Smooth muscle cell (in vitro differentiated cells): Measurements from ENCODE around the gene ZNF800. TPM values are rescaled to one million over a fixed set of nuclear protein-coding genes. Genes with fewer than 3 reads are reported as not detected.

Experiments
- DNase-seq: peaks from one replicate; lab custom pipeline; 2025; ENCODE audit not compliant: unreplicated experiment; lab: John Stamatoyannopoulos, UW
- H2AFZ ChIP-seq: fragments of 200-600 bp; sonication (generic); 2 replicates; pipeline ENCODE4 v1.6.0; 2016; ENCODE audit warnings: antibody characterized with exemption, low read depth, mild to moderate bottlenecking
- H3F3A ChIP-seq: fragments of 200-600 bp; sonication (generic); 2 replicates; pipeline ENCODE4 v1.6.0; 2017; ENCODE audit warnings: antibody characterized with exemption, low read depth
- H3K27ac ChIP-seq: fragments of 200-600 bp; sonication (generic); 2 replicates; pipeline ENCODE4 v1.5.1; 2016; ENCODE audit warnings: low read depth, mild to moderate bottlenecking
- H3K27me3 ChIP-seq: fragments of 200-600 bp; sonication (generic); 2 replicates; pipeline ENCODE4 v1.6.1; 2016; ENCODE audit warnings: low read depth, mild to moderate bottlenecking
- H3K36me3 ChIP-seq: fragments of 200-600 bp; sonication (generic); 2 replicates; pipeline ENCODE4 v1.5.1; 2016; ENCODE audit warnings: low read depth
- H3K4me1 ChIP-seq: fragments of 200-600 bp; sonication (generic); 2 replicates; pipeline ENCODE4 v1.5.1; 2016; ENCODE audit warnings: low read depth
- H3K4me2 ChIP-seq: fragments of 200-600 bp; sonication (generic); 2 replicates; pipeline ENCODE4 v1.6.0; 2016; ENCODE audit warnings: mild to moderate bottlenecking
- H3K4me3 ChIP-seq: fragments of 200-600 bp; sonication (generic); 2 replicates; pipeline ENCODE4 v1.5.1; 2016; ENCODE audit warnings: mild to moderate bottlenecking
- H3K79me2 ChIP-seq: fragments of 200-600 bp; sonication (generic); 2 replicates; pipeline ENCODE4 v1.6.0; 2016; ENCODE audit warnings: low read depth, mild to moderate bottlenecking
- H3K9ac ChIP-seq: fragments of 200-600 bp; sonication (generic); 2 replicates; pipeline ENCODE4 v1.6.0; 2016; ENCODE audit warnings: low read depth
- H3K9me3 ChIP-seq: fragments of 200-600 bp; sonication (generic); replicated peaks from 2 replicates; pipeline ENCODE4 v1.5.1; 2016; ENCODE audit warnings: low read depth
- H4K20me1 ChIP-seq: fragments of 200-600 bp; sonication (generic); 2 replicates; pipeline ENCODE4 v1.6.0; 2016; ENCODE audit warnings: low read depth
- CTCF ChIP-seq: fragments of 200-600 bp; sonication (generic); IDR thresholded peaks from 2 replicates; pipeline ENCODE4 v1.5.1; 2017; ENCODE audit warnings: borderline replicate concordance, mild to moderate bottlenecking, antibody characterized with exemption; ENCODE audit not compliant: insufficient read depth, poor library complexity, severe bottlenecking
- WGBS: methylation state at CpG from one replicate; pipeline ENCODE4 v1.1.7; 2016; ENCODE audit warnings: low lambda C conversion rate; 5-methylcytosine and 5-hydroxymethylcytosine counted together
- polyA plus RNA-seq: library from polyadenylated mRNA; unstranded; fragments of >200 nt; fragmentation: Nextera tagmentation; extraction: Ambion mirVana; gene quantifications from 2 replicates; pipeline ENCODE4 v1.2.1, GENCODE V29; 2016
- total RNA-seq: library from RNA; depleted of rRNA; stranded (reverse); fragments of >200 nt; gene quantifications from 2 replicates; pipeline ENCODE4 v1.2.3, GENCODE V29; 2014

The ZNF800 gene
- total and polyA plus RNA-seq, 2 experiments from 2014 or later, result 12.8 to 23.5 TPM

GRCh38 chr7:127332880-127333279 is 59.6 kb downstream of the ZNF800 start:
- Histone ChIP-seq H3K4me3 (no peak overlapping the region), H3K36me3 (no peaks in the 10 kb centered on the region), H3K4me2 (no peak overlapping the region), H2AFZ (no peak overlapping the region), H3K27ac (no peak overlapping the region), H3K9ac (no peak overlapping the region), H4K20me1 (no peaks in the 10 kb centered on the region), H3K9me3 (no peaks in the 10 kb centered on the region), H3K27me3 (peaks cover 30% of the 10 kb centered on the region), H3K4me1 (no peaks in the 10 kb centered on the region), H3F3A (no peaks in the 10 kb centered on the region), H3K79me2 (no peaks in the 10 kb centered on the region)
- no peak for DNase-seq
- no peak for TF ChIP-seq CTCF
- 79% methylated on average over 2 of the region's 2 CpGs for WGBS

- peaks cover 37% of the 10 kb centered on the region for H3K27me3 ChIP-seq
- no peaks in the 10 kb centered on the region for H3K9me3 ChIP-seq
- H3K27ac ChIP-seq, result no peak overlapping the region
- H4K20me1 ChIP-seq, result no peaks in the 10 kb centered on the region
- no peak overlapping the region for H3K4me3 ChIP-seq
- H3K4me1 ChIP-seq, result no peaks in the 10 kb centered on the region
- DNase-seq, result no peak
- no peaks in the 10 kb centered on the region for H3K36me3 ChIP-seq
- no peak overlapping the region for H3K4me2 ChIP-seq
- no peak overlapping the region for H2AFZ ChIP-seq
- no peaks in the 10 kb centered on the region for H3F3A ChIP-seq
- no peaks in the 10 kb centered on the region for H3K79me2 ChIP-seq
- H3K9ac ChIP-seq, result no peak overlapping the region
- no peak for TF ChIP-seq CTCF
- WGBS, result 87% methylated on average over 1 of the region's 1 CpG
Observed at GRCh38 chr7:127330070-127330469, 62.4 kb downstream of the ZNF800 start.

GRCh38 chr7:127322832-127323493 is 69.5 kb downstream of the ZNF800 start:
- no peaks in the 10 kb centered on the region for H3K9me3 ChIP-seq
- WGBS, result 67% methylated on average over 7 of the region's 7 CpGs

More at GRCh38 chr7:127322832-127323493, 69.5 kb downstream of the ZNF800 start:
- Histone ChIP-seq H3K4me1 (no peaks in the 10 kb centered on the region), H4K20me1 (no peaks in the 10 kb centered on the region), H3F3A (no peaks in the 10 kb centered on the region), H3K36me3 (no peaks in the 10 kb centered on the region), H3K4me2 (no peak overlapping the region), H3K27me3 (peaks cover 64% of the 10 kb centered on the region), H3K27ac (no peak overlapping the region), H3K4me3 (no peak overlapping the region), H3K9ac (no peak overlapping the region), H3K79me2 (no peaks in the 10 kb centered on the region), H2AFZ (no peak overlapping the region)
- DNase-seq, result no peak
- TF ChIP-seq CTCF, result no peak
